ENCODE results near the gene AKAP5. TPM values are rescaled to one million over a fixed set of nuclear protein-coding genes. Genes with fewer than 3 reads are reported as not detected.

AKAP5 gene, protein sequence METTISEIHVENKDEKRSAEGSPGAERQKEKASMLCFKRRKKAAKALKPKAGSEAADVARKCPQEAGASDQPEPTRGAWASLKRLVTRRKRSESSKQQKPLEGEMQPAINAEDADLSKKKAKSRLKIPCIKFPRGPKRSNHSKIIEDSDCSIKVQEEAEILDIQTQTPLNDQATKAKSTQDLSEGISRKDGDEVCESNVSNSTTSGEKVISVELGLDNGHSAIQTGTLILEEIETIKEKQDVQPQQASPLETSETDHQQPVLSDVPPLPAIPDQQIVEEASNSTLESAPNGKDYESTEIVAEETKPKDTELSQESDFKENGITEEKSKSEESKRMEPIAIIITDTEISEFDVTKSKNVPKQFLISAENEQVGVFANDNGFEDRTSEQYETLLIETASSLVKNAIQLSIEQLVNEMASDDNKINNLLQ
- 1.5 and 2.1 TPM in 2 replicates for total RNA-seq (2016; rRNA removed; fragmentation: Illumina TruSeq; extraction: Trizol)
- 0.10 and 0.18 TPM in 2 replicates for total RNA-seq (2016; cell fraction: cytosol; rRNA removed; fragmentation: Illumina TruSeq; extraction: Trizol; ENCODE audit: low read depth)
- 1.4 and 1.9 TPM in 2 replicates for total RNA-seq (2016; cell fraction: insoluble cytoplasmic fraction; rRNA removed; fragmentation: Illumina TruSeq; extraction: Trizol)
- 0.86 and 0.99 TPM in 2 replicates for total RNA-seq (2016; cell fraction: membrane; rRNA removed; fragmentation: Illumina TruSeq; extraction: Trizol)
- total RNA-seq (2016; cell fraction: nucleus; rRNA removed; fragmentation: Illumina TruSeq; extraction: Trizol), result 2.1 TPM in 2 replicates
- polyA plus RNA-seq (2011; rRNA removed), result 0.13 and 0.18 TPM in 2 replicates
- 0.08 and 0.12 TPM in 2 replicates for polyA plus RNA-seq (2011; cell fraction: cytosol; rRNA removed)
- 0.05 and 0.12 TPM in 2 replicates for polyA plus RNA-seq (2011; cell fraction: nucleus; rRNA removed)
- polyA plus RNA-seq (2012), result 0.13 and 0.47 TPM in 2 replicates
- polyA plus RNA-seq (2016; cell fraction: cytosol; fragmentation: Illumina TruSeq; extraction: Trizol; ENCODE audit: low read depth), result 0.11 TPM in 2 replicates
- polyA plus RNA-seq (2016; cell fraction: insoluble cytoplasmic fraction; fragmentation: Illumina TruSeq; extraction: Trizol; ENCODE audit: low read depth), result 1.3 and 1.5 TPM in 2 replicates
- polyA plus RNA-seq (2016; cell fraction: membrane; fragmentation: Illumina TruSeq; extraction: Trizol; ENCODE audit: low read depth), result 0.46 and 0.49 TPM in 2 replicates
- polyA plus RNA-seq (2016; cell fraction: nucleus; fragmentation: Illumina TruSeq; extraction: Trizol; ENCODE audit: insufficient read depth, low read depth), result 1.1 and 1.2 TPM in 2 replicates
- polyA minus RNA-seq (2011; rRNA and poly(A)+ RNA removed; ENCODE audit: low replicate concordance), result 0.12 and 0.82 TPM in 2 replicates
- 0.30 and 0.35 TPM in 2 replicates for polyA minus RNA-seq (2011; cell fraction: cytosol; rRNA and poly(A)+ RNA removed)
- polyA minus RNA-seq (2011; cell fraction: nucleus; rRNA and poly(A)+ RNA removed), result 0.90 and 1.6 TPM in 2 replicates
- Bru-seq, nascent RNA, result percentile 40 among the genes with signal in this experiment
- BruChase-seq, experiment 1, labeled RNA remaining after a 6-hour chase, result percentile 49 among the genes with signal in this experiment
- BruChase-seq, experiment 2, labeled RNA remaining after a 2-hour chase, result percentile 49 among the genes with signal in this experiment
- long read RNA-seq, experiment 1, result 0 reads
- long read RNA-seq, experiment 2, partial matches to known transcripts, result 0 of 1 reads
- long read RNA-seq, experiment 2, other reads (novel, unspliced or antisense), result 1 of 1 reads

DNA sequence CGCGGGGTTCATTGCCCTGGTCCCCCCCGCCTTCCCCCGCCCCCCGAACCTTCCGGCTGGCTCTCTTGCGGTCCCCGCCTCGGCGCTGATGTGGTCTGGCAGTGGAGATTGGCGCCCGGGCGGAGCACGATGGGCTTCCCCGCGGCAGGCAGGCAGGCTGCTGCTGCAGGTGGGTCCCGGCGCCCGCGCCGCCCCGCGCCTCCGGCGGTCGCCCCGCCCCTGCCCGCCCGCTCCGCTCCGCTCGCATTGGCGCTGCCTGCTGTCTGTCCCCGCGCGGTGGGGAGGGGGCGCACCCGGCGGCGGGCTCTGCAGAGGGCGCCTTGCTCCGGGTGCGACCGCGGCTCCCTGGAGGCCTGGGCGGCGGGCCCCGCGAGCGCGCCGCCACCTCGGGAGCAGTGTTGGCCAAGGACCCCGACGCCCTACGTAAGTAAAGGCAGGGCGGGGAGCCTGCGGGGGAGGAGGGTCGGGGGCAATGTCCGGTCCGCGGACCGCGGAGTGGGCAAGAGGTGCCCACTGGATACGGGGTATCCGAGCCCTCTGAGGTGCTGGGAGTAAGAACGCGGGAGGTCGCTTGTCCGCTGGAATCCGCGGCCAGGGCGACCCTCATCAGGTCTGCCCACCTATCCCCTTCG lies at the start of gene AKAP5:
Gene AKAP5, plus strand, starts transcription at position 309 of the 632 bp plus-strand sequence. CDS start 2,896 bp downstream, outside the sequence.
- in situ Hi-C loops (cut with HindIII; ENCODE audit: extremely low pct_ligation_motif_present, low pct_unique_long_range_greater_than_20kb), result no loop called here
- WGBS (ENCODE audit: low lambda C conversion rate), result 4% methylated on average over 23 of the region's 74 CpGs
- Histone ChIP-seq H3K4me2 (ENCODE audit: low read depth, low read length) (peak within 1 kb of the TSS; percentile 90), H4K20me1 (ENCODE audit: insufficient read depth, low read length) (no peaks in the 10 kb centered on the region), H3K4me3 (replicated peaks in 1 of 3; ENCODE audit: insufficient read depth in 1 of 3, low read depth in 2 of 3, low read length in 3 of 3) (peak within 1 kb of the TSS; percentile 49 to 77 (median 69); a peak in 5 of 6 replicates), H3K9ac (ENCODE audit: insufficient read depth, low read depth, low read length) (peak within 1 kb of the TSS; percentile 64), H3K79me2 (ENCODE audit: insufficient read depth, low read length) (no peaks in the 10 kb centered on the region), H3K9me3 (ENCODE audit: low read length) (no peaks in the 10 kb centered on the region), H3K36me3 (replicated peaks in 1 of 2; ENCODE audit: control insufficient read depth in 1 of 2, insufficient read depth in 2 of 2, low read length in 2 of 2) (no peaks in the 10 kb centered on the region), H3K27me3 (ENCODE audit: control insufficient read depth in 1 of 2, insufficient read depth in 2 of 2, low read length in 2 of 2) (no peaks in the 10 kb centered on the region), H2AFZ (ENCODE audit: low read length) (peak within 1 kb of the TSS; percentile 20), H3K4me1 (ENCODE audit: insufficient read depth, low read length) (peaks cover 28% of the 10 kb centered on the region), H3K27ac (ENCODE audit: extremely low read length, insufficient read depth, low read length) (no peak within 1 kb of the TSS)
- intact Hi-C loops (cut with micrococcal nuclease; ENCODE audit: unreplicated experiment), result no loop called here
- FAIRE-seq (no peak), ATAC-seq (peak; percentile 97), DNase-seq (ENCODE audit: low spot score) (peak; percentile 46)
- BruUV-seq (replicated peaks), result no TSS peak
- ChIA-PET CTCF (ENCODE audit: low intra/inter-chr PET ratio, low total read pairs) (no interaction called here), POLR2A (interaction anchor here (0.8 kb wide), 1 partner anchor 77 kb away, joined by 3 read pairs; the partner anchor contains the start of gene MTHFD1)
- TF ChIP-seq ZNF777 (CRISPR knock-in tag; IDR thresholded peaks at IDR 0.05) (peak; percentile 31; the same call in 1 of the 2 replicates), POGZ (CRISPR knock-in tag; IDR thresholded peaks at IDR 0.05) (no peak), SP4 (CRISPR knock-in tag; IDR thresholded peaks at IDR 0.05) (peak; percentile 72; the same call in 1 of the 2 replicates), EP300 (IDR thresholded peaks at IDR 0.05; ENCODE audit: low read depth in 2 of 2, low read length in 2 of 2) (no peak), EP300 (CRISPR knock-in tag; IDR thresholded peaks at IDR 0.05; ENCODE audit: borderline replicate concordance) (no peak), HDAC6 (IDR thresholded peaks at IDR 0.05; ENCODE audit: low read depth, low read length) (no peak), NFYB (CRISPR knock-in tag; IDR thresholded peaks at IDR 0.05) (peak; percentile 63)
- TF ChIP-seq, protein P1, sequence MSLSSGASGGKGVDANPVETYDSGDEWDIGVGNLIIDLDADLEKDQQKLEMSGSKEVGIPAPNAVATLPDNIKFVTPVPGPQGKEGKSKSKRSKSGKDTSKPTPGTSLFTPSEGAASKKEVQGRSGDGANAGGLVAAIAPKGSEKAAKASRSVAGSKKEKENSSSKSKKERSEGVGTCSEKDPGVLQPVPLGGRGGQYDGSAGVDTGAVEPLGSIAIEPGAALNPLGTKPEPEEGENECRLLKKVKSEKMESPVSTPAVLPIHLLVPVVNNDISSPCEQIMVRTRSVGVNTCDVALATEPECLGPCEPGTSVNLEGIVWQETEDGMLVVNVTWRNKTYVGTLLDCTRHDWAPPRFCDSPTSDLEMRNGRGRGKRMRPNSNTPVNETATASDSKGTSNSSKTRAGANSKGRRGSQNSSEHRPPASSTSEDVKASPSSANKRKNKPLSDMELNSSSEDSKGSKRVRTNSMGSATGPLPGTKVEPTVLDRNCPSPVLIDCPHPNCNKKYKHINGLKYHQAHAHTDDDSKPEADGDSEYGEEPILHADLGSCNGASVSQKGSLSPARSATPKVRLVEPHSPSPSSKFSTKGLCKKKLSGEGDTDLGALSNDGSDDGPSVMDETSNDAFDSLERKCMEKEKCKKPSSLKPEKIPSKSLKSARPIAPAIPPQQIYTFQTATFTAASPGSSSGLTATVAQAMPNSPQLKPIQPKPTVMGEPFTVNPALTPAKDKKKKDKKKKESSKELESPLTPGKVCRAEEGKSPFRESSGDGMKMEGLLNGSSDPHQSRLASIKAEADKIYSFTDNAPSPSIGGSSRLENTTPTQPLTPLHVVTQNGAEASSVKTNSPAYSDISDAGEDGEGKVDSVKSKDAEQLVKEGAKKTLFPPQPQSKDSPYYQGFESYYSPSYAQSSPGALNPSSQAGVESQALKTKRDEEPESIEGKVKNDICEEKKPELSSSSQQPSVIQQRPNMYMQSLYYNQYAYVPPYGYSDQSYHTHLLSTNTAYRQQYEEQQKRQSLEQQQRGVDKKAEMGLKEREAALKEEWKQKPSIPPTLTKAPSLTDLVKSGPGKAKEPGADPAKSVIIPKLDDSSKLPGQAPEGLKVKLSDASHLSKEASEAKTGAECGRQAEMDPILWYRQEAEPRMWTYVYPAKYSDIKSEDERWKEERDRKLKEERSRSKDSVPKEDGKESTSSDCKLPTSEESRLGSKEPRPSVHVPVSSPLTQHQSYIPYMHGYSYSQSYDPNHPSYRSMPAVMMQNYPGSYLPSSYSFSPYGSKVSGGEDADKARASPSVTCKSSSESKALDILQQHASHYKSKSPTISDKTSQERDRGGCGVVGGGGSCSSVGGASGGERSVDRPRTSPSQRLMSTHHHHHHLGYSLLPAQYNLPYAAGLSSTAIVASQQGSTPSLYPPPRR (CRISPR knock-in tag; IDR thresholded peaks at IDR 0.05; ENCODE audit: borderline replicate concordance), result no peak
- TF ChIP-seq, protein P2, sequence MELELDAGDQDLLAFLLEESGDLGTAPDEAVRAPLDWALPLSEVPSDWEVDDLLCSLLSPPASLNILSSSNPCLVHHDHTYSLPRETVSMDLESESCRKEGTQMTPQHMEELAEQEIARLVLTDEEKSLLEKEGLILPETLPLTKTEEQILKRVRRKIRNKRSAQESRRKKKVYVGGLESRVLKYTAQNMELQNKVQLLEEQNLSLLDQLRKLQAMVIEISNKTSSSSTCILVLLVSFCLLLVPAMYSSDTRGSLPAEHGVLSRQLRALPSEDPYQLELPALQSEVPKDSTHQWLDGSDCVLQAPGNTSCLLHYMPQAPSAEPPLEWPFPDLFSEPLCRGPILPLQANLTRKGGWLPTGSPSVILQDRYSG (CRISPR knock-in tag; IDR thresholded peaks at IDR 0.05), result 0 out of 2 replicates have a peak, but pooled peaks have one; percentile 33
- TF ChIP-seq, protein P3, sequence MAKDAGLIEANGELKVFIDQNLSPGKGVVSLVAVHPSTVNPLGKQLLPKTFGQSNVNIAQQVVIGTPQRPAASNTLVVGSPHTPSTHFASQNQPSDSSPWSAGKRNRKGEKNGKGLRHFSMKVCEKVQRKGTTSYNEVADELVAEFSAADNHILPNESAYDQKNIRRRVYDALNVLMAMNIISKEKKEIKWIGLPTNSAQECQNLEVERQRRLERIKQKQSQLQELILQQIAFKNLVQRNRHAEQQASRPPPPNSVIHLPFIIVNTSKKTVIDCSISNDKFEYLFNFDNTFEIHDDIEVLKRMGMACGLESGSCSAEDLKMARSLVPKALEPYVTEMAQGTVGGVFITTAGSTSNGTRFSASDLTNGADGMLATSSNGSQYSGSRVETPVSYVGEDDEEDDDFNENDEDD (CRISPR knock-in tag; IDR thresholded peaks at IDR 0.05; ENCODE audit: borderline replicate concordance), result peak; percentile 29; the same call in 1 of the 2 replicates

Measured in HepG2 (cell line).